Endothelial cell of umbilical vein (primary cell): ENCODE results near the gene KCNE1. TPM values are rescaled to one million over a fixed set of nuclear protein-coding genes. Genes with fewer than 3 reads are reported as not detected.

Source experiments
- BruUV-seq: library from RNA; stranded (reverse); fragments of 400-500 nt; replicated peaks from 2 replicates; lab custom pipeline; 2021; lab: Mats Ljungman, UMichigan
- CTCF ChIA-PET: fragments of 300-600, 350-600 bp; sonication (Branson Sonifier 250); formaldehyde crosslinking; loops from one replicate; lab custom pipeline; 2021; ENCODE audit warnings: antibody characterized with exemption, inconsistent platforms; lab: Charles Lee
- POLR2A ChIA-PET: fragments of 300-600, 350-600 bp; sonication (Branson Sonifier 250); formaldehyde crosslinking; loops from one replicate; lab custom pipeline; 2021; ENCODE audit warnings: antibody characterized with exemption, inconsistent platforms; lab: Charles Lee
- DNase-seq: peaks from one replicate; pipeline ENCODE4 v3.0.0-alpha.2; 2011; ENCODE audit warnings: low read depth, low spot score
- FAIRE-seq: peaks from 2 replicates; lab custom pipeline; 2011; peaks lifted over from hg19 to GRCh38; lab: Jason Lieb, UNC
- H2AFZ ChIP-seq: 2 replicates; pipeline ENCODE4 v1.6.0; 2012; ENCODE audit warnings: low read depth, low read length, control low read depth, inconsistent platforms
- H3K27ac ChIP-seq: 2 replicates; pipeline ENCODE4 v1.5.1; 2011; ENCODE audit warnings: low read depth, mild to moderate bottlenecking, control low read depth, low read length, moderate library complexity; ENCODE audit not compliant: insufficient read depth
- H3K27me3 ChIP-seq, 2 experiments: 2 replicates each; pipeline versions ENCODE4 v1.6.0 to v1.6.1; 2011; ENCODE audit warnings: low read length in 2 of 2, mixed read lengths in 1 of 2; ENCODE audit not compliant: control insufficient read depth in 2 of 2, insufficient read depth in 2 of 2
- H3K36me3 ChIP-seq, 2 experiments: 2 replicates in 1 of 2; 3 replicates in 1 of 2; pipeline ENCODE4 v1.5.1; 2011; ENCODE audit warnings: low read length in 2 of 2, mild to moderate bottlenecking in 1 of 2, moderate library complexity in 1 of 2; ENCODE audit not compliant: control insufficient read depth in 2 of 2, insufficient read depth in 2 of 2; ENCODE audit errors: extremely low read depth in 1 of 2
- H3K4me1 ChIP-seq: 3 replicates; pipeline ENCODE4 v1.5.1; 2011; ENCODE audit warnings: mild to moderate bottlenecking, low read length; ENCODE audit not compliant: control insufficient read depth, insufficient read depth; ENCODE audit errors: extremely low read depth
- H3K4me2 ChIP-seq: 2 replicates; pipeline ENCODE4 v1.6.1; 2011; ENCODE audit warnings: low read length, control low read depth, mixed read lengths; ENCODE audit not compliant: insufficient read depth
- H3K4me3 ChIP-seq, 3 experiments: fragments of 200-600 bp in 1 of 3; sonication (generic), shearing (Covaris generic) in 1 of 3; replicated peaks in 1 of 3; 2 replicates each; pipeline ENCODE4 v1.5.1; 2011 to 2016; ENCODE audit warnings: control low read depth in 3 of 3, low read length in 3 of 3, mild to moderate bottlenecking in 2 of 3, inconsistent platforms in 1 of 3, low read depth in 1 of 3, moderate library complexity in 1 of 3; ENCODE audit not compliant: insufficient read depth in 1 of 3
- H3K79me2 ChIP-seq: 2 replicates; pipeline ENCODE4 v1.6.0; 2012; ENCODE audit warnings: low read length, inconsistent platforms; ENCODE audit not compliant: control insufficient read depth, insufficient read depth
- H3K9ac ChIP-seq: replicated peaks from 2 replicates; pipeline ENCODE3; 2011; ENCODE audit warnings: low read length, control low read depth; ENCODE audit not compliant: insufficient read depth; ENCODE audit errors: extremely low read depth
- H3K9me1 ChIP-seq: replicated peaks from 3 replicates; pipeline ENCODE4 v1.6.0; 2011; ENCODE audit warnings: mild to moderate bottlenecking, low read length; ENCODE audit not compliant: control insufficient read depth, insufficient read depth; ENCODE audit errors: extremely low read depth
- H3K9me3 ChIP-seq: replicated peaks from 2 replicates; pipeline ENCODE4 v1.5.1; 2012; ENCODE audit warnings: low read length, inconsistent platforms; ENCODE audit not compliant: control insufficient read depth, insufficient read depth
- H4K20me1 ChIP-seq: replicated peaks from 2 replicates; pipeline ENCODE3; 2011; ENCODE audit warnings: mild to moderate bottlenecking, low read length; ENCODE audit not compliant: control insufficient read depth, insufficient read depth; ENCODE audit errors: extremely low read depth
- CTCF ChIP-seq, 2 donors: IDR thresholded peaks; 1 replicate in 1 of 2; 2 replicates in 1 of 2; pipeline ENCODE4 v1.5.1; 2011; ENCODE audit warnings: low read length in 2 of 2, mild to moderate bottlenecking in 2 of 2, moderate library complexity in 2 of 2, control low read depth in 1 of 2, inconsistent platforms in 1 of 2, low read depth in 1 of 2; ENCODE audit not compliant: insufficient read depth in 1 of 2; ENCODE audit errors: extremely low read depth in 1 of 2
- EZH2 ChIP-seq: IDR thresholded peaks from 2 replicates; pipeline ENCODE4 v1.6.1; 2012; ENCODE audit warnings: borderline replicate concordance, low read depth, mild to moderate bottlenecking, moderate library complexity, low read length, inconsistent platforms; ENCODE audit not compliant: severe bottlenecking
- FOS ChIP-seq: IDR thresholded peaks from 2 replicates; pipeline ENCODE4 v1.6.1; 2011; ENCODE audit warnings: mild to moderate bottlenecking, low read length, moderate library complexity, borderline replicate concordance; ENCODE audit not compliant: insufficient read depth
- GATA2 ChIP-seq: IDR thresholded peaks from 2 replicates; pipeline ENCODE4 v1.7.0; 2011; ENCODE audit warnings: low read depth, mild to moderate bottlenecking, moderate library complexity, mixed read lengths, low read length; ENCODE audit not compliant: insufficient read length, insufficient read depth
- JUN ChIP-seq: IDR thresholded peaks from 2 replicates; pipeline ENCODE4 v1.6.1; 2011; ENCODE audit warnings: borderline replicate concordance, low read depth; ENCODE audit not compliant: insufficient read length, insufficient read depth
- MAX ChIP-seq: IDR thresholded peaks from 2 replicates; pipeline ENCODE4 v1.6.1; 2011; ENCODE audit not compliant: insufficient read depth, insufficient read length
- MYC ChIP-seq: IDR thresholded peaks from one replicate; pipeline ENCODE4 v1.6.1; 2011; ENCODE audit warnings: mild to moderate bottlenecking, low read depth, low read length
- POLR2A ChIP-seq: IDR thresholded peaks from 2 replicates; pipeline ENCODE4 v1.6.1; 2012; ENCODE audit warnings: low read depth, mild to moderate bottlenecking, control low read depth, low read length
- POLR2AphosphoS5 ChIP-seq: IDR thresholded peaks from 2 replicates; pipeline ENCODE4 v1.6.1; 2012; ENCODE audit warnings: low read depth, mild to moderate bottlenecking, control low read depth, low read length, moderate library complexity; ENCODE audit not compliant: insufficient read depth
- dilution Hi-C: fragments of 300-500 bp; cut with MboI; formaldehyde crosslinking; loops from one replicate; pipeline ENCODE4 v1.15.0; 2019; ENCODE audit warnings: low sequenced_read_pairs; ENCODE audit not compliant: extremely low pct_ligation_motif_present
- intact Hi-C: fragments of 100-400 bp; cut with micrococcal nuclease; formaldehyde crosslinking; loops from one replicate; pipeline ENCODE4 v1.10.0; 2022
- polyA plus RNA-seq, 4 experiments: library from polyadenylated mRNA; depleted of rRNA in 3 of 4; stranded (reverse) in 3 of 4; unstranded in 1 of 4; fragments of >200 nt; gene quantifications; 2 replicates each; pipeline versions ENCODE4 v1.2.1 to v1.2.3, GENCODE V29; 2011 to 2012; ENCODE audit warnings: missing spikeins in 1 of 4
- total RNA-seq: library from RNA; stranded (reverse); gene quantifications from 2 replicates; pipeline ENCODE4 v1.2.3, GENCODE V29; 2021

The KCNE1 gene
- total and polyA plus RNA-seq, 2 donors (not counting 3 experiments of a cell fraction or from before 2014, with no cell fraction given) = 0.10 to 0.38 TPM

GRCh38 chr21:34518301-34518700 lies 6.3 kb upstream of the KCNE1 start:
- no peaks in the 10 kb centered on the region for H3K27me3 ChIP-seq
- H2AFZ ChIP-seq = no peak overlapping the region
- ChIA-PET POLR2A (interaction anchor here (2.0 kb wide), 1 partner anchor 8 kb away, joined by 7 read pairs; no protein-coding TSS in a partner anchor), CTCF (interaction anchor here (0.5 to 5.0 kb wide), 5 partner anchors 26 to 127 kb away, joined by 3 to 31 read pairs (median 14); no protein-coding TSS in a partner anchor)
- peaks cover 5 to 22% of the 10 kb centered on the region in 2 experiments for H3K36me3 ChIP-seq
- H3K4me1 ChIP-seq = no peaks in the 10 kb centered on the region
- no peak overlapping the region for H3K4me2 ChIP-seq
- no peaks in the 10 kb centered on the region for H4K20me1 ChIP-seq
- FAIRE-seq (no peak), DNase-seq (no peak)
- intact Hi-C loops (no loop called here), dilution Hi-C loops (no loop called here)
- no peak overlapping the region for H3K27ac ChIP-seq
- BruUV-seq = no TSS peak
- TF ChIP-seq JUN (no peak), CTCF (IDR thresholded peaks at IDR 0.05; ENCODE audit: extremely low read depth in 1 of 2, insufficient read depth in 1 of 2, low read depth in 1 of 2, low read length in 2 of 2) (no peak), GATA2 (no peak), POLR2A (no peak), EZH2 (no peak), FOS (no peak), MAX (no peak), MYC (no peak), POLR2AphosphoS5 (no peak)
- H3K9me3 ChIP-seq = no peaks in the 10 kb centered on the region
- no peak overlapping the region for H3K4me3 ChIP-seq
- no peak overlapping the region for H3K9ac ChIP-seq
- H3K9me1 ChIP-seq = no peaks in the 10 kb centered on the region
- H3K79me2 ChIP-seq = no peaks in the 10 kb centered on the region
